ENCODE data around the gene LRRK2.

LRRK2 gene

GRCh38 chr12:40224439-40225291 is at the start of gene LRRK2:
Gene LRRK2, plus strand, starts transcription at chr12:40224997. Its CDS starts 135 bp downstream, at chr12:40225132.
- CTCF ChIA-PET = interaction anchor here (0.8 kb wide), 1 partner anchor 29 kb away, joined by 3 read pairs; no protein-coding TSS in a partner anchor
- POLR2A ChIA-PET = interaction anchor here (0.9 to 1.1 kb wide), 2 partner anchors 10 to 16 kb away, joined by 3 to 4 read pairs; no protein-coding TSS in a partner anchor
- TF ChIP-seq NFRKB (IDR thresholded peaks at IDR 0.05) (no peak), CTBP1 (IDR thresholded peaks at IDR 0.05; ENCODE audit: borderline replicate concordance) (no peak), L3MBTL2 (conservative IDR thresholded peaks at IDR 0.05) (peak; percentile 90), FOXK2 (IDR thresholded peaks at IDR 0.05) (no peak), LEF1 (IDR thresholded peaks at IDR 0.05; ENCODE audit: borderline replicate concordance) (no peak)
- DNase-seq (ENCODE audit: extremely low spot score) = peak; percentile 55

GRCh38 chr12:40175045-40175444 is 49.8 kb upstream of the LRRK2 start:
- TF ChIP-seq SP1 (IDR thresholded peaks at IDR 0.05) = no peak
- TF ChIP-seq HDGF (IDR thresholded peaks at IDR 0.05; ENCODE audit: borderline replicate concordance) = no peak
- TF ChIP-seq CTBP1 (IDR thresholded peaks at IDR 0.05; ENCODE audit: borderline replicate concordance) = no peak
- TF ChIP-seq L3MBTL2 (conservative IDR thresholded peaks at IDR 0.05) = no peak
- TF ChIP-seq NFRKB (IDR thresholded peaks at IDR 0.05) = no peak
- DNase-seq (ENCODE audit: extremely low spot score) = no peak
- ChIA-PET POLR2A (no interaction called here), CTCF (no interaction called here)

GRCh38 chr12:40175489-40175888 is 49.3 kb upstream of the LRRK2 start:
- ChIA-PET CTCF (no interaction called here), POLR2A (no interaction called here)

GRCh38 chr12:40178701-40179100 is 46.1 kb upstream of the LRRK2 start:
- CTCF ChIA-PET = no interaction called here
- no peak for TF ChIP-seq L3MBTL2 (conservative IDR thresholded peaks at IDR 0.05)
- TF ChIP-seq FOXK2 (IDR thresholded peaks at IDR 0.05) = no peak
- TF ChIP-seq BHLHE40 (IDR thresholded peaks at IDR 0.05; ENCODE audit: borderline replicate concordance) = no peak
- TF ChIP-seq SUZ12 (IDR thresholded peaks at IDR 0.05) = no peak
- TF ChIP-seq PKNOX1 (IDR thresholded peaks at IDR 0.05) = no peak
- TF ChIP-seq TARDBP (IDR thresholded peaks at IDR 0.05) = no peak
- no peak for TF ChIP-seq FOXM1 (IDR thresholded peaks at IDR 0.05; ENCODE audit: borderline replicate concordance)
- POLR2A ChIA-PET = interaction anchor here (0.6 kb wide), 1 partner anchor 162 kb away, joined by 3 read pairs; no protein-coding TSS in a partner anchor
- no peak for DNase-seq (ENCODE audit: extremely low spot score)

More at GRCh38 chr12:40175489-40175888, 49.3 kb upstream of the LRRK2 start:
- TF ChIP-seq TARDBP (IDR thresholded peaks at IDR 0.05) = no peak
- TF ChIP-seq SP1 (IDR thresholded peaks at IDR 0.05) = no peak
- no peak for TF ChIP-seq L3MBTL2 (conservative IDR thresholded peaks at IDR 0.05)
- TF ChIP-seq ELF4 (IDR thresholded peaks at IDR 0.05) = no peak
- no peak for TF ChIP-seq FOXK2 (IDR thresholded peaks at IDR 0.05)
- no peak for TF ChIP-seq ZNF384 (IDR thresholded peaks at IDR 0.05)
- TF ChIP-seq SUZ12 (IDR thresholded peaks at IDR 0.05) = no peak
- no peak for TF ChIP-seq HDGF (IDR thresholded peaks at IDR 0.05; ENCODE audit: borderline replicate concordance)
- no peak for TF ChIP-seq FOXM1 (IDR thresholded peaks at IDR 0.05; ENCODE audit: borderline replicate concordance)
- TF ChIP-seq ARNT (IDR thresholded peaks at IDR 0.05) = no peak
- TF ChIP-seq LEF1 (IDR thresholded peaks at IDR 0.05; ENCODE audit: borderline replicate concordance) = no peak
- TF ChIP-seq FOXA1 (IDR thresholded peaks at IDR 0.05) = no peak
- TF ChIP-seq NFRKB (IDR thresholded peaks at IDR 0.05) = no peak
- TF ChIP-seq BHLHE40 (IDR thresholded peaks at IDR 0.05; ENCODE audit: borderline replicate concordance) = no peak
- no peak for TF ChIP-seq CTBP1 (IDR thresholded peaks at IDR 0.05; ENCODE audit: borderline replicate concordance)
- no peak for TF ChIP-seq PKNOX1 (IDR thresholded peaks at IDR 0.05)
- DNase-seq (ENCODE audit: extremely low spot score) = no peak

- no peak for DNase-seq (ENCODE audit: extremely low spot score)
- POLR2A ChIA-PET = no interaction called here
- CTCF ChIA-PET = no interaction called here
- TF ChIP-seq CTBP1 (IDR thresholded peaks at IDR 0.05; ENCODE audit: borderline replicate concordance) (no peak), LEF1 (IDR thresholded peaks at IDR 0.05; ENCODE audit: borderline replicate concordance) (no peak), BHLHE40 (IDR thresholded peaks at IDR 0.05; ENCODE audit: borderline replicate concordance) (no peak), FOXM1 (IDR thresholded peaks at IDR 0.05; ENCODE audit: borderline replicate concordance) (no peak), SP1 (IDR thresholded peaks at IDR 0.05) (no peak), TARDBP (IDR thresholded peaks at IDR 0.05) (no peak), PKNOX1 (IDR thresholded peaks at IDR 0.05) (no peak), FOXA1 (IDR thresholded peaks at IDR 0.05) (no peak), ZNF384 (IDR thresholded peaks at IDR 0.05) (no peak), HDGF (IDR thresholded peaks at IDR 0.05; ENCODE audit: borderline replicate concordance) (no peak), FOXK2 (IDR thresholded peaks at IDR 0.05) (no peak), ELF4 (IDR thresholded peaks at IDR 0.05) (no peak), SUZ12 (IDR thresholded peaks at IDR 0.05) (no peak)
Observed at GRCh38 chr12:40181490-40181889, 43.3 kb upstream of the LRRK2 start.

GRCh38 chr12:40183715-40184114 is 41.1 kb upstream of the LRRK2 start:
- ChIA-PET POLR2A (no interaction called here), CTCF (no interaction called here)
- no peak for TF ChIP-seq FOXA1 (IDR thresholded peaks at IDR 0.05)
- TF ChIP-seq ARNT (IDR thresholded peaks at IDR 0.05) = no peak
- no peak for TF ChIP-seq PKNOX1 (IDR thresholded peaks at IDR 0.05)
- TF ChIP-seq LEF1 (IDR thresholded peaks at IDR 0.05; ENCODE audit: borderline replicate concordance) = no peak
- no peak for TF ChIP-seq BHLHE40 (IDR thresholded peaks at IDR 0.05; ENCODE audit: borderline replicate concordance)
- no peak for TF ChIP-seq CTBP1 (IDR thresholded peaks at IDR 0.05; ENCODE audit: borderline replicate concordance)
- TF ChIP-seq FOXM1 (IDR thresholded peaks at IDR 0.05; ENCODE audit: borderline replicate concordance) = no peak
- TF ChIP-seq SP1 (IDR thresholded peaks at IDR 0.05) = no peak
- no peak for TF ChIP-seq TARDBP (IDR thresholded peaks at IDR 0.05)
- TF ChIP-seq ZNF384 (IDR thresholded peaks at IDR 0.05) = no peak
- TF ChIP-seq NFRKB (IDR thresholded peaks at IDR 0.05) = no peak
- TF ChIP-seq SUZ12 (IDR thresholded peaks at IDR 0.05) = no peak
- no peak for TF ChIP-seq L3MBTL2 (conservative IDR thresholded peaks at IDR 0.05)
- TF ChIP-seq HDGF (IDR thresholded peaks at IDR 0.05; ENCODE audit: borderline replicate concordance) = no peak
- no peak for TF ChIP-seq FOXK2 (IDR thresholded peaks at IDR 0.05)
- TF ChIP-seq ELF4 (IDR thresholded peaks at IDR 0.05) = no peak
- no peak for DNase-seq (ENCODE audit: extremely low spot score)

Data from HEK293T (cell line).